A673 (cell line): ENCODE data around the gene TMEM132C. TPM values are rescaled to one million over a fixed set of nuclear protein-coding genes. Genes with fewer than 3 reads are reported as not detected.

Experiments
- BruUV-seq: library from RNA; stranded (reverse); fragments of 400-500 nt; replicated peaks from 2 replicates; lab custom pipeline; 2021; lab: Mats Ljungman, UMichigan
- CTCF ChIA-PET: fragments of 300-600 bp; sonication (Branson Sonifier 250); formaldehyde crosslinking; loops from one replicate; lab custom pipeline; 2022; ENCODE audit warnings: antibody characterized with exemption; lab: Charles Lee
- POLR2A ChIA-PET: fragments of 300-600 bp; sonication (Branson Sonifier 250); formaldehyde crosslinking; loops from one replicate; lab custom pipeline; 2022; ENCODE audit warnings: antibody characterized with exemption; ENCODE audit not compliant: low non-redundant PET; lab: Charles Lee
- DNase-seq: peaks from one replicate; pipeline ENCODE4 v3.0.0-alpha.2; 2015; ENCODE audit warnings: low spot score
- H3K27ac ChIP-seq: fragments of 200-600 bp; sonication (generic); 2 replicates; pipeline ENCODE4 v1.5.1; 2016; ENCODE audit warnings: mixed run types, low read depth, mild to moderate bottlenecking, mixed read lengths, antibody characterized with exemption, low read length; ENCODE audit not compliant: poor library complexity, severe bottlenecking
- H3K27me3 ChIP-seq: fragments of 200-600 bp; sonication (generic); replicated peaks from 2 replicates; pipeline ENCODE4 v1.6.1; 2017; ENCODE audit warnings: mixed run types, low read depth, mild to moderate bottlenecking, mixed read lengths, antibody characterized with exemption, low read length; ENCODE audit not compliant: insufficient read depth, poor library complexity
- H3K36me3 ChIP-seq: fragments of 200-600 bp; sonication (generic); 2 replicates; pipeline ENCODE4 v1.6.1; 2016; ENCODE audit warnings: mixed run types, mild to moderate bottlenecking, mixed read lengths, antibody characterized with exemption, low read length; ENCODE audit not compliant: insufficient read depth, poor library complexity, severe bottlenecking
- H3K4me1 ChIP-seq: fragments of 200-600 bp; sonication (generic); 2 replicates; pipeline ENCODE4 v1.6.1; 2017; ENCODE audit warnings: mixed run types, mild to moderate bottlenecking, mixed read lengths, antibody characterized with exemption, low read length; ENCODE audit not compliant: insufficient read depth, poor library complexity, severe bottlenecking
- H3K4me3 ChIP-seq: fragments of 200-600 bp; sonication (generic); 2 replicates; pipeline ENCODE4 v1.5.1; 2016; ENCODE audit warnings: low read depth, mixed run types, mild to moderate bottlenecking, mixed read lengths, low read length; ENCODE audit not compliant: poor library complexity, severe bottlenecking
- H3K9me3 ChIP-seq: fragments of 200-600 bp; sonication (generic); 2 replicates; pipeline ENCODE4 v1.6.1; 2016; ENCODE audit warnings: mixed run types, low read depth, mild to moderate bottlenecking, mixed read lengths, antibody characterized with exemption, low read length; ENCODE audit not compliant: poor library complexity, severe bottlenecking
- EZH2 ChIP-seq: fragments of 200-600 bp; sonication (generic); IDR thresholded peaks from 2 replicates; pipeline ENCODE4 v1.6.1; 2017; ENCODE audit warnings: borderline replicate concordance, low read depth, mild to moderate bottlenecking, mixed read lengths, antibody characterized with exemption, low read length; ENCODE audit not compliant: poor library complexity, severe bottlenecking
- intact Hi-C: fragments of 100-400 bp; cut with micrococcal nuclease; formaldehyde crosslinking; loops from one replicate; pipeline ENCODE4 v1.10.0; 2022; ENCODE audit not compliant: unreplicated experiment
- total RNA-seq: library from RNA; stranded (reverse); gene quantifications from 2 replicates; pipeline ENCODE4 v1.2.3, GENCODE V29; 2021
- TF ChIP-seq, protein P1 (sequence below): fragments of 300-800, 200-600 bp; sonication (generic); conservative IDR thresholded peaks from 2 replicates; pipeline ENCODE4 v1.5.1; 2017; ENCODE audit warnings: low read depth, mild to moderate bottlenecking, antibody characterized with exemption, low read length, moderate library complexity, mixed read lengths

Gene TMEM132C
- total RNA-seq, 1 experiment from 2014 or later = not detected

DNA sequence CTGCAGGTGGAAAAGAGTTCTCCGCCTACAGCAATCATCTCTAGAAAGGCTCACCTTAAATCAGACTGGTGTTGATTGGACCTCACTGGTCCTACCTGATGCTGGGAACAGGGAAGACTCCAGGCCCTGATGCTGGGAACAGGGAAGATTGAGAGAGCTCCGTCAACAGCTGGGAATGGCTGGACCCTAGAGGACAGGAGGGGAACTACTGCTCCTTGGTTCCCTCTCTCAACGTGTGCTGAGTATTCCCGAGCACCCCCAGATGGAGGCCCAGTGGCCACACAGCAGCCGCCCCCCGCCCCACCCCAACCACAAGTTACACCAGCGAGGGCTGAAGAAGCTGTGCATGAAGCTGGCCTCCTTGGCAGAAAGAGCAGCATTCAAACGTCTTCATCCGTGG is 316.5 kb downstream of the TMEM132C start:
- DNase-seq = no peak
- TF ChIP-seq, protein P1, sequence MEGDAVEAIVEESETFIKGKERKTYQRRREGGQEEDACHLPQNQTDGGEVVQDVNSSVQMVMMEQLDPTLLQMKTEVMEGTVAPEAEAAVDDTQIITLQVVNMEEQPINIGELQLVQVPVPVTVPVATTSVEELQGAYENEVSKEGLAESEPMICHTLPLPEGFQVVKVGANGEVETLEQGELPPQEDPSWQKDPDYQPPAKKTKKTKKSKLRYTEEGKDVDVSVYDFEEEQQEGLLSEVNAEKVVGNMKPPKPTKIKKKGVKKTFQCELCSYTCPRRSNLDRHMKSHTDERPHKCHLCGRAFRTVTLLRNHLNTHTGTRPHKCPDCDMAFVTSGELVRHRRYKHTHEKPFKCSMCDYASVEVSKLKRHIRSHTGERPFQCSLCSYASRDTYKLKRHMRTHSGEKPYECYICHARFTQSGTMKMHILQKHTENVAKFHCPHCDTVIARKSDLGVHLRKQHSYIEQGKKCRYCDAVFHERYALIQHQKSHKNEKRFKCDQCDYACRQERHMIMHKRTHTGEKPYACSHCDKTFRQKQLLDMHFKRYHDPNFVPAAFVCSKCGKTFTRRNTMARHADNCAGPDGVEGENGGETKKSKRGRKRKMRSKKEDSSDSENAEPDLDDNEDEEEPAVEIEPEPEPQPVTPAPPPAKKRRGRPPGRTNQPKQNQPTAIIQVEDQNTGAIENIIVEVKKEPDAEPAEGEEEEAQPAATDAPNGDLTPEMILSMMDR = peak; percentile 46
- no peak for TF ChIP-seq EZH2
- no TSS peak for BruUV-seq

DNA sequence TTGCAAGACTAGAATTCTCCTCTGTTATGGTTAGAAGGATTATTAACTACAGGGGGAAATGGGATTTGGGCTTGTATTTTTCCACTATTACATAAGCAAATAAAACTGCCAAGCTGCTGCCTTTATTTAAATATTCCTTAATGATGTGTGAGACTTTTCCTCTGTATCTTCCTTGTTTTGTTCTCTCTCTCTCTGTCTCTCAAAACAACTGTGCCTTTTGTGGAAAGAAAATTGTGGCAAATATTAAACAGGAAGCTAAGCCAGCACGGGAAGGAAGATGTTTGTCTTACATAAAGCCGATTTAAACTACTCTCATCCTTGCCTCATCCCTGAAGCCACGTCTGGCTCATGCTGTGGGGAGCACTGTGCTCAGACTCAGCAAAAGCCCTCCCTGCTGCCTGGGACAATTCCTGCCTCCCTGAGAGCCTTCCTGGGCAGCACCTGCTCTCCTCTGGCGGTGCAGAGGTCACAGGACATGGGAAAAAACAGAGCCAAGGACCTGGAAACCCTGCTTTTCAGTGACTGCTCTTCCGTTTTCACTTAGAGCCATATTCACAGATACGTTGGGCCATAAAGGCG is 319.6 kb downstream of the TMEM132C start:
- ChIA-PET CTCF (no interaction called here), POLR2A (no interaction called here)
- Histone ChIP-seq H3K9me3 (no peaks in the 10 kb centered on the region), H3K4me3 (no peak overlapping the region), H3K27ac (peak overlapping the region; percentile 73), H3K27me3 (no peaks in the 10 kb centered on the region), H3K4me1 (peaks cover 20% of the 10 kb centered on the region), H3K36me3 (no peaks in the 10 kb centered on the region)
- BruUV-seq = no TSS peak
- peak; percentile 79 for DNase-seq
- intact Hi-C loops = no loop called here
- TF ChIP-seq EZH2 = no peak
- TF ChIP-seq, protein P1 = no peak

More for the DNA sequence above, 316.5 kb downstream of the TMEM132C start:
- H3K27ac ChIP-seq = no peak overlapping the region
- no peaks in the 10 kb centered on the region for H3K36me3 ChIP-seq
- peaks cover 36% of the 10 kb centered on the region for H3K4me1 ChIP-seq
- intact Hi-C loops = no loop called here
- no peaks in the 10 kb centered on the region for H3K27me3 ChIP-seq
- CTCF ChIA-PET = interaction anchor here (0.6 kb wide), 1 partner anchor 1431 kb away, joined by 4 read pairs; no protein-coding TSS in a partner anchor
- H3K4me3 ChIP-seq = no peak overlapping the region
- POLR2A ChIA-PET = no interaction called here
- no peaks in the 10 kb centered on the region for H3K9me3 ChIP-seq

DNA sequence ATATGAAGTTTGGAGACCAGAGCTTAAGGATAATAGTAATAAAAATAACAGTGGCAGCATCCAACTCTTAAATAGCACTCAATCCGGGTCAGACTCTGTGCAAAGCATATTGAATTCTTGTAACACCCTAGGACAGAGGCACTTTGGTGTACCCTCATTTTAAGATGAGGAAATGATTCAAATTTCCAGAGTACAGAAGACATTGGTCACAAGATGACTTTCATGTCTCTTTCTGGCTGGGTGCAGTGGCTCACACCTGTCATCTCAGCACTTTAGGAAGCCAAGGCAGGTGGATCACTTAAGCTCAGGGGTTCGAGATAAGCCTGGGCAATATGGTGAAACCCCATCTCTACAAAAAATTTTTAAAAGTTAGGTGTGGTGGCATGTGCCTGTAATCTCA is 320.9 kb downstream of the TMEM132C start:
- peaks cover 27% of the 10 kb centered on the region for H3K4me1 ChIP-seq
- POLR2A ChIA-PET = no interaction called here
- no peak overlapping the region for H3K4me3 ChIP-seq
- no peaks in the 10 kb centered on the region for H3K9me3 ChIP-seq
- TF ChIP-seq, protein P1 = no peak
- no peak for TF ChIP-seq EZH2
- no peaks in the 10 kb centered on the region for H3K27me3 ChIP-seq
- CTCF ChIA-PET = no interaction called here
- no peaks in the 10 kb centered on the region for H3K36me3 ChIP-seq
- intact Hi-C loops = no loop called here
- H3K27ac ChIP-seq = no peak overlapping the region
- DNase-seq = no peak
- no TSS peak for BruUV-seq
